HUES6 (cell line): Measurements from ENCODE around the gene PDK4.

ENCODE experiments used
- H3K27ac ChIP-seq: 2 replicates; pipeline ENCODE4 v1.7.0; 2013; ENCODE audit warnings: low read depth, mild to moderate bottlenecking, low read length, inconsistent platforms
- H3K27me3 ChIP-seq: 2 replicates; pipeline ENCODE4 v1.6.1; 2013; ENCODE audit warnings: low read length; ENCODE audit not compliant: control insufficient read depth, insufficient read depth
- H3K36me3 ChIP-seq: 2 replicates; pipeline ENCODE4 v1.6.1; 2013; ENCODE audit warnings: low read length; ENCODE audit not compliant: control insufficient read depth, insufficient read depth
- H3K4me1 ChIP-seq: 2 replicates; pipeline ENCODE4 v1.6.1; 2013; ENCODE audit warnings: low read length; ENCODE audit not compliant: control insufficient read depth, insufficient read depth
- H3K4me3 ChIP-seq: 2 replicates; pipeline ENCODE4 v1.5.1; 2013; ENCODE audit warnings: low read depth, low read length
- H3K9ac ChIP-seq: one replicate; pipeline ENCODE4 v1.6.1; 2013; ENCODE audit warnings: mild to moderate bottlenecking, low read length
- H3K9me3 ChIP-seq: 2 replicates; pipeline ENCODE4 v1.6.1; 2013; ENCODE audit warnings: low read depth, low read length; ENCODE audit not compliant: control insufficient read depth, insufficient read depth

Gene PDK4

DNA sequence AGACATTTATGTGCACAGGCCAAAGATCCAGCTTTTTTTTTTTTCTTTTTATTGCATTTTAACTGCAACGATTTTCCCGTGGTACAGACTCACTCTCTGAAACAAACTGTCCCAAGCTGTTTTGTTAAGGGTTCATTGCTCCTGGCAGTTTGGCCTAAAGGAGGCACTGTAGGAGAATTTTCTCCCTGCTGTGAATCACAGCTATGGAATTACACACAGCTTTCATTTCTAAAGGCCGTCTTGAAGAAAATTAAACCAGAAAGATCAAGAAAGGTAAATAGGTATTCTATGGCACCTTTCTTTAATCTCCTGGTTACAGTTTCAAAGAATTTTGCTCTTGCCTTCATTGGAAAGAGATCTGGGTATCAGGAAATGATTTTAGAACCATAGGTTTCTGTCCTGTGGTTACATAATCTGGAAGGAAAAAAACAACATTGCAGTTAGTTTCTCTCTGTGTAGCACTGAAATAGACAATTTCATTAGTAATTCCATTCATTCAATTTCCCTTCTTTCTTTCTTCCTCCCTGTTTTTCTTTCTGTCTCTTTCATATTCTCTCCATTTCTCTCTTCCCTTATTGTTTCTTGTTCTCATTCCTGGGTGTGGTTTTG, 51.2 kb downstream of the PDK4 start:
- Histone ChIP-seq H3K27me3 (peaks cover 3% of the 10 kb centered on the region; the same call in 1 of the 2 replicates), H3K9me3 (no peaks in the 10 kb centered on the region), H3K9ac (no peak overlapping the region), H3K4me1 (peaks cover 6% of the 10 kb centered on the region; the same call in 1 of the 2 replicates), H3K36me3 (no peaks in the 10 kb centered on the region), H3K27ac (no peak overlapping the region), H3K4me3 (no peak overlapping the region)

DNA sequence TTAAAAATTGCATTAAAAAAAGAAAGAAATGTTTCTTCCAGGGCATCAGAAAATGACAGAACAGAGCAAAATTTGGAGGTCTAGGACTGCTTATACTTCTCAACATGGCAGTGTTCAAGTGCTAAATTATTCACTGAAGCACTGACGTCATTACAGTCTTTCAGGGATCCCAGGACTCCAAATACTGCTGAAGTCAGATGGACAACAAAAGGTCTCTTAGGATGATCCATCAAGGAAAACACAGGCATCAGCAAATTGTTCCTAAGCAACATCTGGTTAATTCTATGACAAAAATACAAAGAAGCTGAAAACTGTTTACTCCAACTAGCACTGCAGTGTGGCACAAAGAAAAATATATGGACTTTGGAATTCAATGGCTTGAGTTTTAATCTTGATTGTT, 52.1 kb downstream of the PDK4 start:
- Histone ChIP-seq H3K4me1 (peaks cover 4% of the 10 kb centered on the region; the same call in 1 of the 2 replicates), H3K27me3 (peaks cover 3% of the 10 kb centered on the region; the same call in 1 of the 2 replicates), H3K36me3 (no peaks in the 10 kb centered on the region), H3K27ac (no peak overlapping the region), H3K9me3 (no peaks in the 10 kb centered on the region), H3K9ac (no peak overlapping the region), H3K4me3 (no peak overlapping the region)

DNA sequence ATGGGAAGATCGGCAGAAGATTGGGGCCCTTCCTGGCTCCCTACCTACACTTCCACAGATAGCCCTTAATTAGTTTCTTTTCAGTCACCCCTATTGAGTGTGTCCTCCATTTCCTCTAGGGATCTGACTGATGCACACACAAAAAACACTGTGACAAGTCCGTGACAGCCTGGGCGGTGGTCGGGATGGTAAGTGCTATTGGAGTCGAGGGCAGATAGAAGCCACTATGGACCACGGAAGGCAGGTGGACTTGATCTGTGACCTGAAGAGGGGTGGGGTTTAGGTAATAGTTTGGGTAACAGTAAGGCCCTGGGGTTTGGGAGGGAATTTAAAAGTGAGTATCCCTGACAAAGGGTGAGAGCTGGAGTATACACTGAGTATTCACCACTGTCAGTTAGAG, 53.0 kb downstream of the PDK4 start:
- no peaks in the 10 kb centered on the region for H3K9me3 ChIP-seq
- no peak overlapping the region for H3K9ac ChIP-seq
- H3K4me1 ChIP-seq: peaks cover 4% of the 10 kb centered on the region; the same call in 1 of the 2 replicates
- H3K4me3 ChIP-seq: no peak overlapping the region
- no peak overlapping the region for H3K27ac ChIP-seq
- H3K36me3 ChIP-seq: no peaks in the 10 kb centered on the region
- peaks cover 3% of the 10 kb centered on the region; the same call in 1 of the 2 replicates for H3K27me3 ChIP-seq

DNA sequence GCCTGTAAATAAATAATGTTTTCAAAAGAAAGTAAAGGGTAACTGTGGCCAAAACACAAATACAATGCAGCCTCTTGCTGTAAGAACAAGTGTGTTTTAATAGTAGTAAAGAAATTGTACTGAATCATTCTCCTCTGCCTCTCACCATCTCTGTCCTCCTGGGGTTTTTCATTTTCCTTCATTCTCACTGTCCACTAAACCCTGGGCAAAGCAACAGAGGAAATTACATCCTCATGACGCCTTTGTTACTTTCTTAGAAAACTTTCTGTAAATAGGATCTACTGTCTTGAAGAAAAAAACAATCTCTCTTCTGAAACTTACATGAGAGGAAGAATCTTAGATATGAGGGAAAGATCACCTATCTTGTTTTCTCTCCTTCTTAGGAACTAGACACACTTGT, 56.0 kb downstream of the PDK4 start:
- Histone ChIP-seq H3K9ac (no peak overlapping the region), H3K9me3 (no peaks in the 10 kb centered on the region), H3K4me3 (no peak overlapping the region), H3K4me1 (peaks cover 3% of the 10 kb centered on the region; the same call in 1 of the 2 replicates), H3K27ac (no peak overlapping the region), H3K27me3 (peaks cover 3% of the 10 kb centered on the region; the same call in 1 of the 2 replicates), H3K36me3 (no peaks in the 10 kb centered on the region)

DNA sequence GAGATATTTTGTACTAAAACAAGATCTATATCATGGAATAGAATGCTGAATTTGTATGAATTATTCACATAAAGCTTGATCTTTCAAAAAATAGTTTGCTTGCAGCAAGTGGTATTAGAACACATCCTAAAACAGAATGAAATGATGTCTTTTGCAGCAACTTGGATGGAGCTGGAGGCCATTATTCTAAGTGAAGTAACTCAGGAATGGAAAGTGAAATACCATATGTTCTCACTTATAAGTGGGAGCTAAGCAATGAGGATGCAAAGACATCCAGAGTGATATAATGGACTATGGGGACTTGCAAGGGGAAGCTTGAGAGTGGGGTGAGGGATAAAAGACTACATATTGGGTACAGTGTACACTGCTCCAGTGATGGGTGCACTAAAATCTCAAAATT, 56.9 kb downstream of the PDK4 start:
- Histone ChIP-seq H3K9me3 (no peaks in the 10 kb centered on the region), H3K27me3 (peaks cover 6% of the 10 kb centered on the region; the same call in 1 of the 2 replicates), H3K4me3 (no peak overlapping the region), H3K9ac (no peak overlapping the region), H3K27ac (no peak overlapping the region), H3K4me1 (no peaks in the 10 kb centered on the region), H3K36me3 (no peaks in the 10 kb centered on the region)

DNA sequence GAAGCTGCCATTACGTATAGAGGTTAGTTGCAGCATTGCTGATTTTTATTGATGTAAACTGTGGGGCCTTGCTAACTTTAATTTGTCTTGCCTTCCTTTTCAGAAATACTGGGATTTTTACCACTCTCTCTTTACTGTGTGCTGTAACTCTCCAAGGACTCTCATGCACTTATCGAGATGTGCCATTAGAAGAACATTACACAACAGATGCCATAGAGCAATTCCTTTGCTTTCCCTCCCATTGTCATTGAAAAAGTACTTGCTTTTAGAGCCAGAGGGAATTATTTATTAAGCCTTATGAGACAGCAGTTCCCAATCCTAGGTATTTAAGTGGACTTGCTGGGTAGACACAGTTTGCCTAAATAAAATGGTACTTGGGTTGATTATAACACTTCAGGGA, 58.8 kb downstream of the PDK4 start:
- H3K27ac ChIP-seq: no peak overlapping the region
- no peak overlapping the region for H3K9ac ChIP-seq
- peaks cover 6% of the 10 kb centered on the region; the same call in 1 of the 2 replicates for H3K27me3 ChIP-seq
- H3K4me3 ChIP-seq: no peak overlapping the region
- H3K36me3 ChIP-seq: no peaks in the 10 kb centered on the region
- H3K4me1 ChIP-seq: no peaks in the 10 kb centered on the region
- H3K9me3 ChIP-seq: no peaks in the 10 kb centered on the region

DNA sequence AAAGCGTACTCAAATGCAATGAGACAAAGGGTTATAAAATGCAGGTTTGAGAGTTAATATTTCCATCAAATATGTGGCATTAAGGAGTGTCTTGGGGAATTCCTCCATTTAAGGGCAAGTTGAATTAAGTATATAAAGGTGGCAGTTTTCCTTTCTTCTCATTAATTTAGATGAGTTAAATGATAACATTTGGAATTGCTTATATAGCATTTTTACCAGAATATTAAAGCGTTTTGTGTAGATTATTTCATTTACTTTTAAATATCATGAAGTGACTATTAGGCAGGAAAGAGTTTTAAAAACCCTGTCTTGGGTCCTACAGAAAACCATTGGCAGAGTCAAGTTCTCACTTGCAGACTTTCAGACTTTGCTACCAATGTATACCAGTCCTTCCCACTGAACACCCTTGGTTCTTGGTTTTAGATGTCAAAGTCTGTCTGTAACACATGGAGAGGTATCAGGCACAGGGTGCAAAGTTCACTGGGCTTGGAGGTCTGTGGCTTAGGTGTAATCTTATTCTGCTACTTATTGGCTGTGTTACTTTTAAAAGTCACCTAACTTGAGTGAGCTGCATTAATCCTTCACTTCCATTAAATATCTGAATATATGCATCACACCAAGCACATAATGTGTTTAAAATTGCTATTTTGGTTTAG, 59.5 kb downstream of the PDK4 start:
- Histone ChIP-seq H3K27me3 (peaks cover 6% of the 10 kb centered on the region; the same call in 1 of the 2 replicates), H3K4me3 (no peak overlapping the region), H3K9me3 (no peaks in the 10 kb centered on the region), H3K27ac (no peak overlapping the region), H3K36me3 (no peaks in the 10 kb centered on the region), H3K9ac (no peak overlapping the region), H3K4me1 (no peaks in the 10 kb centered on the region)

DNA sequence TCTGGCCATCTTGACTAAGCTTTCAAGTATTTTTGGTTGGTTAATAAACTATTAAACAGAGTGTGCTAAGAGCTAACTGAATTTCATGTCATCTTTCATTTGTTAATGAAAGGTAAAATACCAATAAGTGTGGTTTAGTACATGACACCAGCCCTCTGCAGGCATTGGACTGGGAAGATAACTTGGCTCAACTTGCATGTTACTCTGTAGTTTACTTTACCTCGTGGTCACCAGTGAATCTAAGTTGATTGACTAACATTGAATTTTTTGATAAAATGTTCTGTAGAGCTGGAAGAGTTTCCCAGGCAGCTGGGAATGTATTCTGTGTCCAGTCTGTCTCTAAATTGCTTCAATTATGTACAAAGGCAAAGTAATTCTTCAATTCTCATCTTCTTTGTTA, 60.7 kb downstream of the PDK4 start:
- Histone ChIP-seq H3K9ac (no peak overlapping the region), H3K27me3 (peaks cover 6% of the 10 kb centered on the region; the same call in 1 of the 2 replicates), H3K4me3 (no peak overlapping the region), H3K36me3 (no peaks in the 10 kb centered on the region), H3K27ac (no peak overlapping the region), H3K9me3 (no peaks in the 10 kb centered on the region), H3K4me1 (no peaks in the 10 kb centered on the region)

DNA sequence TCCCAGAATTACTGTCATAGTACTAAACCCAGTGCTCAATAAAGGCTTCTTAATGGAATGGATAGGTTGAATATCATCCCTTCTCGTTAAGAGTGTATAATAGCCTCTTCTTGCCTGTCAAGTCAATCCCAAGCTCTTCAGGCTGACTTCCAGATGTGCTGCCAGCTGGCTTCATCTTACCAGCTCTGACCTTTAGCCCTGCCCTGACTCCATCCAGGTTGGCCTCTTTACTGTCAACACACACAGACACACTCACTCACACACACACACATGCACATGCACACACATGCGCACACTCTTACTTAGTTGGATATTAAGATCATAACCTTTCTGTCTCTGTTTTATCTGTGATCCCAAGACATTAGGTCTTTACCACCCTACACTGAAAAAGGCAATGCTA, 61.5 kb downstream of the PDK4 start:
- no peaks in the 10 kb centered on the region for H3K4me1 ChIP-seq
- no peaks in the 10 kb centered on the region for H3K9me3 ChIP-seq
- peaks cover 3% of the 10 kb centered on the region; the same call in 1 of the 2 replicates for H3K27me3 ChIP-seq
- no peak overlapping the region for H3K4me3 ChIP-seq
- no peak overlapping the region for H3K9ac ChIP-seq
- H3K36me3 ChIP-seq: no peaks in the 10 kb centered on the region
- no peak overlapping the region for H3K27ac ChIP-seq
